Endothelial cell of hepatic sinusoid (primary cell): Measurements from ENCODE around the gene S100A6.

Source experiments
- in situ Hi-C: cut with HindIII; loops from 2 replicates; pipeline ENCODE4 v1.10.0; 2017; ENCODE audit warnings: low sequenced_read_pairs

S100A6 gene

DNA sequence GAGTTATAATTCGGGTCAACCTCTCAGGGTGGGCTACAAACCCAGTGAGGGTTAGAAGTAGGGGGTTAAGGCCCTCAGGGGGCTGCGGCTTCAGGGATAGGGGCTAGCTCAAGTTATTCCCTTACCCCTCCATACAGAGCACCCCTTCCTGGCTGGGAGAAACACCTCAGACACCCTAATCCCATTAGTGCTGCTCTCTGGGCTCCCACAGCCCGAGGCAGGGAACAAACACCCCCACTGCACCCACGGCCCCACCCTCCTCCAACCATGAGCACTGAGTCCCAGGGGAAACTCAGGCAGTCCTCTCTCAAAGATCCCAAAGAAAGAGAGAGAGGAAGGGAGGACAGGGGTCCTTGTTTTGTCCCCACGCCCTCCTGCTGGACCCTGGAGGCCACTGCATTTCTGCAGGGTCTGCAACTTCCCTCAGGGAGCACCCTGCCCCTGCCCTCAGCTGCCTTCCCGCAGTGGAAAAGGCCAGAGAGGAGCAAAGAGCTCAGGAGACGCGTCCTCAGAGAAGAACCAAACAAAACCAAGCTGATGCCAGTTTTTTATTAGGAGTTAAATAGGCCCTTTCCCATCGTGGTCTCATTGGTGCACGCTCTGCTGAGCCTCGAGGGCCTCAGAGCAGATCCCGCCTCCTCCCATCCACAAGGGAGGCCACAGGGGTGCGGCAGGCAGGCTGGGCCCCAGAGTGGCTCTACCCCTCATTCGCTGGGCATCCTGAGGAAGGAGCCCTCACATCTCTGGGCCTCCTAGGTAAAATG is 11.2 kb upstream of the S100A6 start:
- in situ Hi-C loops = no loop called here

DNA sequence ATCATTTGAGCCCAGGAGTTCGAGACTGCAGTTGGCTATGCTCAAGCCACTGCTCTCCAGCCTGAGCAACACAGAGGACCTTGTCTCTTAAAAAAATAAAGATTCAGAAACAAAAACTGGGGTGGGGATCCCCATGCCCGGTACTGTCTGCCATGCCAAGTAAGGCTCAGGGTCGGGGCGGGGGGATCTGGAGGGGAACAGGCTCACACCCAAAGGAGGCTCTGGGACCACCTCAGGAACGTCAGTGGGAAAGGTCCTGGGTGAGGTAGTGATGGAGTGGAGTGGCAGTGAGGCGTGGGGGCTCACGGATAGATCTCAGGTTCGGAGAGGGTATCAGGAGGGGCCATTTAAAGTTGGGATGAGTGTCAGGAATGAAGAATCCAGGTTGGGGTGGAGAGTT is 10.6 kb upstream of the S100A6 start:
- in situ Hi-C loops = no loop called here

DNA sequence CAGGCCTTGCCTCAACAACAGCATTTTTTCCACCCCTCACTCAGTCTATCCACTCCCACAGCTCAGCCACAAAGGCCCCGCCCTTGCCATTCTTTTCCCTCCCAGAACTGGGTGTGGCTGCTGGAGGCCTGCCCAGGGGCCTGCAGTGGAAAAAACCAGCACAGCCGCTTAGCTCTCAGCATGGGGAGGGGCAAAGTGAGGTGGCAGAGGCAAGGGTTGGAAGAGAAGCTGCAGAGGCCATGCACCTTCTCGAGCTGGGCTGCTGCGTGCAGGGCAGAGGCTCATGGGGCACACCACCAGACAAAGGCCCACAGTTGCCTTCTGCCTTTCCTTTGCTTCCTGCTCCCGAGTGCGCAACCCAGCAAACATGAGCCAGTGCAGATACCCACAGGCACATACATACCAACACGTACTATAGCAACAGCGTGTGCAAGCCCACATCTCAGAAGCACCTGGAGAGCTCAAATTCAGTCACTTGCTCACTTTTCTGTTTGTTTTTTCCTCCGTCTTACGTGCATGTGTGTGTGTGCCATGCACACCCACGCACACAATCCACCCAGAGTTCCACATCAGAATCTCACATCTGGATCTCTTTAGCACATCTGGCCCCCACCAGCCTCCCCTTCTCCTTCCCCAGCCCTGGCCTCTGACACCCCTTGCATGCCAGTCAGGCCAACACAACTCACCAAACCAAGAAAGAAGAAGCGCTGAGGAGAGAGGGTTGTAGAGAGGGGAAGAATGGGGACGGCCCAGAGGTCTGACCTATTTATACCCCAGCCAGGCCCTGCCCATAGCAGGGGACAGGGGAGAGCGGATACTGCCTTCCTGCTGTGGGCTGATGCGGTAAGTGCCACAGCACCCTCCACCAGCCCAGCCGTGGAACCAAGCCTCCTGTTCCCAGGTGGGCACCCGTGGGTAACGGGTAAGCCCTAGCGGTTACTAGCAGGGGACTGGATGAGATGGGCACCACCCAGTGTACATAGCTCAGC is 9.6 kb upstream of the S100A6 start, which contains the start of gene S100A4:
S100A4 (minus strand) TSS at position 740 of the 989 bp plus-strand sequence. CDS start 1,012 bp downstream, outside the sequence.
- in situ Hi-C loops = no loop called here

DNA sequence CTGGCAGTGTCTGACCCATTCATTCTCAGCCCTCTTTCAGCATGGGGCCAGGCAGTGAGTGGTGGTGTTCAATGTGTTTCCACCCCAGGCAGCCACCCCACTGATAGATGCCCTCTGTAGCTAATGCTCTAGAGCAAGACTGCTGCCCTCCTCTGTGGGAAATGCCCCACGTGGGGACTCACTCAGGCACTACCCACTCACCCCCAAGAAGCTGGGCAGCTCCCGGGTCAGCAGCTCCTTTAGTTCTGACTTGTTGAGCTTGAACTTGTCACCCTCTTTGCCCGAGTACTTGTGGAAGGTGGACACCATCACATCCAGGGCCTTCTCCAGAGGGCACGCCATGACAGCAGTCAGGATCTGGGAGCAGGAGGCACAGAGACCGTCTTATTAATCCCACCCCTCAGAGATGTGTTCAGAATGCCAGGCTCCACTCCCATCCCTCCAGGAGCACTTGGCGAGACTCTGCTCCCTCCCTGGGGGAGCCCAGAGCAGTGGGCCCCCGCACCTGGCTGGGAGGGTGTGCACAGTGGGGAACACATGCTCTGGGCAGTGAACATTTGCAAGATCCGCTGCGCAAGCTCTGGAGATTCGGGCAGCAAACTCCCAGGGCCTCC is 8.8 kb upstream of the S100A6 start:
- in situ Hi-C loops = no loop called here

DNA sequence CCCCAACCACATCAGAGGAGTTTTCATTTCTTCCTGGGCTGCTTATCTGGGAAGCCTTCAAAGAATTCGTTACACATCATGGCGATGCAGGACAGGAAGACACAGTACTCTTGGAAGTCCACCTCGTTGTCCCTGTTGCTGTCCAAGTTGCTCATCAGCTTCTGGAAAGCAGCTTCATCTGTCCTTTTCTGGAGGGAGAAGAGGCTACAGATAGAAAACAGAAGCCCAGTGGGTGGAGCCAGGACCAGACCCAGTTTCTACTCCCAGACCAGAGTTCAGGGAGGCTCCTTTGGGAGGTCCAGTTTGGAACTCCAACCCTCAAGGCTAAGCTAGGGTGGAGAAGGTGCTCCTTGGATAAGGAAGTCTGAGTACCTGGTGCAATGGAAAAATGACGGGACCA is 7.9 kb upstream of the S100A6 start:
- in situ Hi-C loops = no loop called here

DNA sequence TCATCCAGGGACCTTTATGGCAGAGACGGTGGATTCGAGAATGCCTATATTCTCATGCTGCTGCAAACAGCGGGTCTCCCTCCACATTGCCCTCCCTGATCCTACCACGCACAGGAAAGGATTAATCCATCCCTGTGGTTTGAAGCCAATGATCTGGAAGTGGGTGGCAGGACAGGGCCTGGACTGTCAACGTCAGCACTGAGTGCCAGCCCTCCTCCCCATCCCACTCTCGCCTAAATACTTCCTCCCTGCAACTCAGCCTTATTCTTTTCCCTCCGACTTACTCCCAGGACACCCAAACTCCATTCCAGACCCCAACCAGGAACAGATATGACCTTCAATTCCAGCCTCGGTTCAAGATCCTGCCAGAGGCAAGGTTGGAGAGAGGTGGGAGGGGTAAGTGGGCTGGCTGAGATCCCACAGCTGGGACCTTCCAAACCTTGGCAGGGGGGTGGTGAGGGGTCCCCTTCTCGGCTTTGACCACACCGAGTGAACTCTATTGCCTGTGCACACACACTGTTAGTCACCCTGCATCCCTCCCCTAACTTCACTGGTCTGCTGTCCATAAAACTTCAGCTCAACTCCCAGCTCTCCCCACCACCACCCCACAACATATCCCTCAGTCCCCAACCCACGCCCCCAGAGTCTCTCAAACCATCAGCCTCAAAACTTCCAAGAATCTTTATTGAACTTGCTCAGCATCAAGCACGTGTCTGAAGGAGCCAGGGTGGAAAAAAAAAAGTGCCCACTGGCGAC is 7.3 kb upstream of the S100A6 start:
- in situ Hi-C loops = no loop called here

DNA sequence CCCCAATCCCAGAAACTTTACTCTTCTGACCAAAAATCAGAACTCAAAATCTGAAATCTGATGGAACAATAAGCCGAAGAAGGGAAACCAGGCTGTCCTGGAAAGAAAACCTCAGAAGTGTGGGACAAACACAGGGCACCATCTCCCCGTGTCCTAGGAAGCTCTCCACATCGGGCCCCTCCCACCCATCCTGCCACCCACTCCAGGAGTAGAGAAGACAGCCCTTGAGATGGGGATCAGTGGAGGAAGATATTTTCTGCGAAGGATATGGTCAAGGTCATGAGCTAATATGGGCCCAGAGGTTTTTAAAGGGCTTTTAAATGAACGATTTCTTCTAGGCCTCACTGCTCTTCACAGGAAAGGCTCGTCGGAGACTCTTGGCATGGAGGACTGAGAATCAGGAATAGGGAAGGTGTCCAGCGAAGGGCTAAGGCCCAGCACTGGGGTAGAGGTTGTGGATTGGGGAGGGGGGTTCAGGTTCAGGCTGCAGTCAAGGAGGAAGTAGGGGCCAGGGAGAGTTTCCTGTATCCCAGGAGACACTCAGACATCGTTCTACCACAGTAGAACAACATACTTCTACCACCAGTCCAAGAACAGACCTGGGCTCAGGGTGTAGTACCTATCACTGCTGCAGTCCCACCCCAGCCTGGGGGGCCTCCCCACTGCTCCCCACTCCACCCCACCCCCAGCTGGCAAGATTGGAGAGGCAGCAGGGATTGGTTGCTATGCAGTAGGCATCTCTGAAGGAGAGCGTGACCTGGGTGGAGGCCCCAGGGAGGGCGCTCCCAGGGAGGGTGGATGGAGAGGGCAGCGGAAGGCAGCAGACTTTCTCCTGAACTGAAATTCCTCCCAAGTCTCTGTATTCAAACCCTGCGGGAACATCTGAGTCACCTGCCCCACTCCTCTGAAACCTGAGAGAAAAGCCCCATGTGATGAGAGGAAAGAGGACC is 6.1 kb upstream of the S100A6 start:
- in situ Hi-C loops = no loop called here

DNA sequence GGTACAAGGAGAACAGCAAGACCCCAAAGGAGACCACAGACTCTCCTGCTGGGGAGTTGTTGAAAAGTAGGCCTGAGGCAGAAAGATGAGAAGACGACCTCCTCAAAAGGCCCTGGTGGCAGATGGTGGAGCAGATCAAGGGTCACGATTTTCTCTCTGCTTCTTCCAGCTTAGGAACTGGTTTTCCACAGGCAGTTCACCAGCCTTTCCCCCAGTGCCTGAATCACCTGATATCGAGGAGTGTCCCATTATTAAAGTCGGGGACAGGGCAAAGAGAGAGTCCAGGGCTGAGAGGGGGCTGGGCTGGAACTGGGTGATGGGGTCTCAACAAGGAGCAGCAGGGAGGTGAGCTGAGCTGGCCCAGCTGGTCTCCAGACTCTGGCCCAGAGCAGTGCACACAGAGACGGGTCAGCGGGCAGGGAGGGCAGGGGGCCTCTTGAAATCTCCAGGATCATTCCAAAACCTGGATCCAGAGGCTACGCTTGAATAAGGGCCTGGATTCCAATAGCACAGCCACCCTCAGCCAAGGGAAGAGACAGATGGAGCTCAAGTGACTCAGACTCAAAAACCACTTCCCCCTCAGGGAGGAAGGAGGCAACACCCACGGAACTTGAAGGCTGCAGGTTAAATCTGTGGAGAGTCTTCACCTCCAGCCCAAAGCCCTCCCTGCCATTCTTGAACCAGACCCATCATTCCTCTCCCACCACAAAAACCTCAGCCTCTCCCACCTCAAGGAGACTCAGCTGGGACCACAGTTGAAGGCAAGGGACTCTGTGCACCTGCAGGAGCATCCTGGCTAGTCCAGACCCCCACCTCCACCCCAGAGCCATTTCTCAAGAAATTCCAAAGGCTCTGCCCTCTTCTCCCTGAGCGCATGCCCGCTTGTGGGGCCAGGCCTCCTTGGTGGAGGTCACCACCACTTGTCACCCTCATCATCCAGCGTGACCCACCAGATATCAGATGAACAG is 4.9 kb upstream of the S100A6 start, which contains the start of gene S100A5:
S100A5 (minus strand) TSS at position 541 of the 968 bp plus-strand sequence. CDS start 743 bp downstream, outside the sequence.
- in situ Hi-C loops = no loop called here

DNA sequence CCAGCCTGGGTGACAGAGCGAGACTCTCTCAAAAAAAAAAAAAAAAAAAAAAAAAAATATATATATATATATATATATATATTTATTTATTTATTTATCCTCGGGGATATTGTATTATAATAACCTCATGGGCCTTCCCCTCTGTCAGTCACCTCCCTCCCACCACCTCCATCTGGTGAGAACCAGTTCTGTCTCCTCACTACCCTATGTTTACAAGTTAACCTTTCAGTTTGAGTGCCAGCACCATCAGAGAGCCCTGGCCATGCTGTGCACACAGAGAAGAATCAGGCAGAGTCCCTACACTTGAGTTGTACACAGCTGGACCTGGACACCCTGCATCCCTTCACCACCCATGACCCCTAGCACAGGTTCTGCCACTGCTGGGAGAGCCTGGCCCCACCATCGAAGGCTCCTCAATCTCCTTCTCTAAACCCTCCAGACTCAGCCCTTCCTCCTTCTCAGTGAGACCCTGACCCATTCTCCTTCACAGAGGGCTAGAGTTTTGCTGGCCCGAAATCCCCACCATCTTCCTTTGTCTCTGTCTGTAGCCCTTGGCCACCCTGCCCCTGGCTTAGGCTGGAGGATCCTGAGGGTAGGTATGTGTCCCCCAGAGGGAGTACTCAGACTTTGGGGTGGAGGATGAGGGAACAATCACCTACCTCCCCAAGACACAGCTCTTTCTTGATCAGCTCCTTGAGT is 3.8 kb upstream of the S100A6 start:
- in situ Hi-C loops = no loop called here

DNA sequence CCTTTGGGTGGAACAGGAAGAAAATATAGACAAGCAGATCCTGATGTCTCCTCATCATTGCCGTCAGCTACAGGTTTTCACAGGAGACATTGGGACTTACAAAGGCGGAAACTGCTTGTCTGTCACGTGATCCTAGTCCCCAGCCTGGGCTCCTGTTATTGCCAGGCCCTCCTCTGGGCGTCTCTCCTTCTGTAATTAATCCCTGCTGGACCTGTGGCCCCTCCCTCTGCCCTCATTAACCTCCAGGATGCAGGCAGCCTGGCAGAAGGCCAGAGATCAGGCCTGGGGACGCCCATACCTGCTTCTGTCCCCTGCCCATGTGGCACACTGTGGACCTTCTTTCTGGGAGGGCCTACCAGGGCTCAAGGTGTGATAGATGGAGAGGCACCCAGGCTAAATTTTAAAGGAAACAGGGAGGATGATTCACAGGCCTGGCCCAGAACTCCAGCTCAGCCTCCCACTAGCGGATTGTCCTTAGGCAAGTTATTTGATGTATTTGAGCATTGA is 2.6 kb upstream of the S100A6 start:
- in situ Hi-C loops = no loop called here

DNA sequence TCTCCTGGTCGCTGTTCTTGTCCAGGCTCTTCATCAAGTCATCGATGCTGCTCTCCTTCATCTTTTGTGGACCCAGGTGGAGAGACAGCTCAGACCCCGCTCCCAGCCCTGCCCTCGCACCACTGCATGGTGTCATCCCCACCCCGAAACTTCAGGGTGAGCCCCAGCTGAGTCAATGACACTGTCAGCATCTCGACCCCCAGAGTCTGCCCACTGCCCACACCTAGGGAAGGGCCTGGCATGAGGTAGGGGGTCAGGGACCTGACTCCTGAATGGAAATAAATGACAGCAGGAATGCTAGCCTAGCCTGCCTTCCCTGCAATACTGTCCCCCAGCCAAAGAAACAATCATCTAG is 1.6 kb upstream of the S100A6 start:
- in situ Hi-C loops = no loop called here

DNA sequence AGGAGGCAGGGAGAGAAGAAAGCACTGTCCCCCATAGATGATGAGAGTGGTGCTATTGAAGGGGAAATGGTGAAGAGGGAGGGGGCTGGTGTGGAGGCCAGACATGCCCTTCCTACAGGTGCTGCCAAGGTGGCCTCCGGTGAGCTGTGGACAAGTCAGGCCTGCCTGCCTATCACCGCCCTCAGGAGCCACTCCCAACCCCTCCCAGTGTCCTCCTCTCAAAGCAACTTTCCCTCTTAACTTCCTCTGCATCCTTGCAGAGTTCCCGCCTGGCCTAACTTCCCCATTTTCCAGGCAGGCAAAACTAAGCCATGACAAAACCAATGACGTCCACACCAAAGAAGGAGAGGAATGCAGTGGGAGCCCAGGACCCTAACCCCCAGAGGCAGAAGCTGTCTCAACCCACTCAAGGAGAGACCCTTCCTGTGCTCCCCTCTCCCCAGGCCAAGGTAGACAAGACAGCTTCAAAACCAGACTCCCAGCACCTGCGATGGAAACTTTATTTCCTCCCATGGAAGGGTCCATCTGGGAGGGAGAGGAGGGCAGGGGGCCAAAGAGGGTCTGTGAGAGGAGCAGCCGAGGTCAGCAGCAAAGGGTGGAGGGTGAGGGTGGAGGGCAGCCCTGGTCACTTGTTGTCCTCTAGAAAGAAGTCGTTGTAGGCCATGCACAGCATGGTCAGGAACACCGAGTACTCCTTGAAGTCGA is 1.0 kb upstream of the S100A6 start:
- in situ Hi-C loops = no loop called here

DNA sequence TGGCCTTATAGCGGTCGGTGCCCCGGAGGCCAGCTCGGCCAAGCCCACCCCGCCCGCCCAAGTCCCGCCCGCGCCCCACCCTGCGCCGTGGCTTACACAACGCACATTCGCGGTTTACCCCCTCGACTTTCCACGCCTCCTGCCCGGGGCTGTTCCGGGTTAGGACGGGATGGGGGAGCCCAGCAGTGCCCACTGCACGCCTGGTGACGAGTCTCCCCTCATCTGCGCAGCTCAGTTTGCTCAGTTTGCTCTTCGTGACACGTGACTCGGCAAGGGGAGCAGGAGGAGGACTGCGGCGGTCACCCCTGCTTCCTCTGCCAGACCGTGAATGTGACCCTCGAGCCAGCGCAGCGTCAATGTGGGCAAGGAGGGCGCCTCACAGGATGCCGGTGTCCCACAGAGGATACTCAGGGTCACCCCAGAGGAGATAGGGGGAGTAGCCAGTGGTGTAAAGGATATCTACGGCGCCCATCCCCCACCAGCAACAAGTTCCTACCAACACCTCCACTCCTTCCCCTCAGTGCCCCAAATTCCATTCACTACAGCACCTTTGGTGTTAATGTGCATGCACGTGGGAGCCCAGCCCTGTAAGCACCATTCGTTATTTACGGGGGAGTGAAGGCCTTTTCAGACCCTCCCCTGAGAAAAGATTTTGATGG is 350 bp upstream of the S100A6 start:
- in situ Hi-C loops = no loop called here

DNA sequence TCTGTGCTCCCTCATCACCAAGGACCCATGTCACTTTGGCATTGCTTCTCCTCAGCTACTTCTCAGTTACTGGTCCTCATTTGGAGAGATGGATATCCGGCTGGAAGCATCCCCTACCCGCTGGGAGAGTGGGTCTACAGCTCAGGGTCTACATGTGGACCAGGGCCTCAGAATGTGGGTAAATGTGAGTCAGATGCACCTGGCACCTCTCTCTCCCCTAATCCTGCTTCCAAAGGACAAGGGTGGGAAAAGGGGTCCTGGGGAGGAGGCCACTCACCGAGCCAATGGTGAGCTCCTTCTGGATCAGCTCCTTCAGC is 908 bp downstream of the S100A6 start:
- in situ Hi-C loops = no loop called here

DNA sequence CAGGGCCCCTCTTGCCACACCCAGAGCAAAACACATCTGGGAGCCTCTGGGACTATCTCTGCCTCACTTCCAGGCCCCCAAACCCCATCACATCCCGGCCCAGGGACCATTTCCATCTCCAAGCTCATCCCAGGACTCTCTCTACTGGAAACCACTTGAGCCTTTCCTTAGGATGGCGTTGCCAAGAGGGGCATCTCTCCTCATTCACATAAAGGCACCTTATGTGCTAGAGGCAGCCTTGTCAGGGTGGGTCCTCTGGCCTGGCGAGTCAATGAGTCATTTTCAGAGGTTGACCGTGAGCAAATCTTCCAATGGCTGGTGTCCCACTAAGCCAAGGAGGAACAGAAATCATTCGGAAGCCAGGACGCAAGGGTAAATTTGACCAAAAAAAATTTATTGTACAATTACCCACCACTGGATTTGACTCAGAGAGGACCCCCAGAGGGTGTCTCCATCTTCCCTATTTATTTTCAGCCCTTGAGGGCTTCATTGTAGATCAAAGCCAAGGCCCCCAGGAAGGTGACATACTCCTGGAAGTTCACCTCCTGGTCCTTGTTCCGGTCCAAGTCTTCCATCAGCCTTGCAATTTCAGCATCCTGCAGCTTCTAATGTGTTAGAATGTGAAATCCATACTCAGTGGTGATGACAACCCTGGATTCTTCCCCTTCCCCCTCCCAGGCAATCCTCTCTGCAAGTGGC is 1.4 kb downstream of the S100A6 start:
- in situ Hi-C loops = no loop called here

DNA sequence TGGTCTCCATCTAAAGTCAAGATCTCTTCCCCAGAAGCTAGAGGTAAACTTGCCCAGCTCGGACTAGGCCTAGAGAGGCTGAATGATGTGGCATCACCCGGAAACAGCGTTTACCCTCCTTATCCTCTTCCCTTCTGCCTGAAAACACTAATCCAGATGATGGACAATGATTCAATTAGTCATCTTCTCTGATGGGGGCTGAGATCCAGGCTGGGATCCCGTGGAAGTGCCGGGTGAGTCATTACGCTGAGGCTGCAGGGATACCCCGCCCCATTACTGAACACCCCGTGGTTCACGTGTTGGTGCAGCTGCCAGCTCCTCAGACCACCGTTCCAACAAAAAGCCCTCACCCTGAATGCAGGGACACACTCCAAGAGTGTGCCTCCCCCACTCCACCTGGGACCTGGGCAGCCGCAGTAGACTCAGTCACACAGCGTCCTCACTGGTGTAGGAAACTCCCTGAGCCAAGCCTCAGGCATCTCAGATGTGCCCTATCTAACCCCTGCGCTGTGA is 2.0 kb downstream of the S100A6 start:
- in situ Hi-C loops = no loop called here
